ENCODE data around the gene CC2D2B.
A peak's percentile ranks its signal among the peaks of the same experiment; 100 is the strongest.
"Not testable (repeated sequence)": the region's sequence is repeated elsewhere in the genome, so short reads cannot be mapped to it uniquely, and the experiment has no call there.

Gene CC2D2B

GRCh38 chr10:95909561-95909960, 1.8 kb downstream of the CC2D2B start:
- no peak for DNase-seq

- not testable (repeated sequence) for DNase-seq
Observed at GRCh38 chr10:95916039-95916438, 8.3 kb downstream of the CC2D2B start.

- no peak for DNase-seq
Observed at GRCh38 chr10:95920798-95921426, 13.1 kb downstream of the CC2D2B start.

GRCh38 chr10:95925033-95925432, 17.3 kb downstream of the CC2D2B start:
- DNase-seq, result no peak

GRCh38 chr10:95935429-95935828, 27.7 kb downstream of the CC2D2B start:
- DNase-seq, result no peak

GRCh38 chr10:95941115-95941514, 33.3 kb downstream of the CC2D2B start:
- DNase-seq, result no peak

- no peak for DNase-seq
Observed at GRCh38 chr10:95963202-95963990, 55.6 kb downstream of the CC2D2B start.

GRCh38 chr10:95963991-95964389, 56.2 kb downstream of the CC2D2B start:
- DNase-seq, result no peak

- DNase-seq, result no peak
Observed at GRCh38 chr10:95964756-95965155, 57.0 kb downstream of the CC2D2B start.

GRCh38 chr10:95976362-95977229, 68.8 kb downstream of the CC2D2B start:
- no peak for DNase-seq

- DNase-seq, result no peak
Observed at GRCh38 chr10:95982200-95982599, 74.4 kb downstream of the CC2D2B start.

GRCh38 chr10:95987685-95988426, 80.1 kb downstream of the CC2D2B start:
- DNase-seq, result no peak

- no peak for DNase-seq
Observed at GRCh38 chr10:95988702-95989101, 80.9 kb downstream of the CC2D2B start.

GRCh38 chr10:95994376-95994775, 86.6 kb downstream of the CC2D2B start:
- not testable (repeated sequence) for DNase-seq

GRCh38 chr10:95998255-95998784, 90.5 kb downstream of the CC2D2B start:
- no peak for DNase-seq

- no peak for DNase-seq
Observed at GRCh38 chr10:96013956-96014355, 106.2 kb downstream of the CC2D2B start.

GRCh38 chr10:96014473-96015102, 106.8 kb downstream of the CC2D2B start:
- DNase-seq, result no peak

GRCh38 chr10:96017191-96017687, 109.5 kb downstream of the CC2D2B start:
- DNase-seq, result peak; percentile 14

- DNase-seq, result no peak
Observed at GRCh38 chr10:96021332-96021731, 113.6 kb downstream of the CC2D2B start.

- DNase-seq, result no peak
Observed at GRCh38 chr10:96022739-96023138, 115.0 kb downstream of the CC2D2B start.

GRCh38 chr10:96023168-96023567, 115.4 kb downstream of the CC2D2B start:
- no peak for DNase-seq

- DNase-seq, result no peak
Observed at GRCh38 chr10:96025566-96025965, 117.8 kb downstream of the CC2D2B start.
